A673 (cell line): Measurements from ENCODE around the gene COPZ1.

Experiments used
- CTCF ChIP-seq: fragments of 300-800, 200-600 bp; sonication (generic); conservative IDR thresholded peaks from 2 replicates; pipeline ENCODE4 v1.5.1; 2017; ENCODE audit warnings: low read depth, mild to moderate bottlenecking, antibody characterized with exemption, low read length, moderate library complexity, mixed read lengths
- EZH2 ChIP-seq: fragments of 200-600 bp; sonication (generic); IDR thresholded peaks from 2 replicates; pipeline ENCODE4 v1.6.1; 2017; ENCODE audit warnings: borderline replicate concordance, low read depth, mild to moderate bottlenecking, mixed read lengths, antibody characterized with exemption, low read length; ENCODE audit not compliant: poor library complexity, severe bottlenecking

- no peak for TF ChIP-seq CTCF
- TF ChIP-seq EZH2 = no peak
Measured at GRCh38 chr12:54357506-54358190, 32.7 kb downstream of the COPZ1 start.
